Erythroblast (primary cell): ENCODE results near the gene HOXA6.

Experiments used
- GATA1 ChIP-seq: IDR thresholded peaks from 2 replicates; pipeline ENCODE4 v1.6.1; 2011; ENCODE audit warnings: low read depth, mild to moderate bottlenecking, control low read depth, low read length, moderate library complexity
- POLR2A ChIP-seq: IDR thresholded peaks from 2 replicates; pipeline ENCODE4 v1.6.1; 2011; ENCODE audit warnings: mild to moderate bottlenecking, low read length

DNA sequence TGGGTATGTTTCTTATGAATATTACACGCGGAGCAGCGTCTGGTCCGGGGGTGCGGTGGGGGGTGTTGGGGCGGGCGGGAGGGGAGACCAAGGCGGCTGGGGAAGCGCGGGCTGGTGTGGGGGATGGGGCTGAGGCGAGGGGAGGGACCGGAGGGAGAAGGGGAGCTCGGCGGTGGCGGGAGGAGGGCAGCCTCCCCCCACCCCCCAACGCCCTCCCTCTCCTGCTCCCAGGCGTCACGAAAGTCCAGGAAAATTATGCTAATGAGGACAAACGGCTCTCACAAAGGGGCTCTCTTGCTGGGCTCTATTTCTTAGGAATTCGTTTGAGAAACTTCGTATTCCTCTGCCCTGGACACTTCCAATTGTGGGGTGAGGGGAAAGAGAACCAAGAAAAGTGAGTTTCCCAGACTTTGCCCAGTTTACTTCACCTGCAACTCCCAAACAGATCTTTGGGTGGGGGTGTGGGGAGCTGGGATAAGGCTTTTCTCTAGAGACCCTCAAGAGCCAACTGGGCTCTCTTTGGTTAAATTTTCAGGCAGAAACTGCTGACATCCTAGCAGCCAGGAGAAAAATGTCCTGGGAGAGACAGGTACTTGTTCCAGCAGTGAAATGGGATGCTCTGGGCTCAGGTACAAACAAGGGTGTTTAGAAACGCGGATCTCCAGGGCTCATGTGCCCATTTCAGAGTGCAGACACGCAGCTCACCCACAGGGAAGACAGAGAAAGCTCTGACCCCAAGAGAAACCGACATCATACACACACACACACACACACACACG is 33.4 kb downstream of the HOXA6 start:
- no peak for TF ChIP-seq POLR2A
- TF ChIP-seq GATA1: no peak
